GM12864 (cell line): ENCODE measurements around the gene TBC1D1.

Source experiments
- DNase-seq: peaks from one replicate; pipeline ENCODE4 v3.0.0-alpha.2; 2011; ENCODE audit warnings: low read depth
- H3K4me3 ChIP-seq: 2 replicates; pipeline ENCODE4 v1.5.1; 2011; ENCODE audit warnings: mild to moderate bottlenecking, low read depth, low read length, control low read depth
- CTCF ChIP-seq: IDR thresholded peaks from 2 replicates; pipeline ENCODE4 v1.5.1; 2011; ENCODE audit warnings: low read depth, mild to moderate bottlenecking, moderate library complexity, low read length, control low read depth, inconsistent platforms; ENCODE audit errors: missing control alignments

Gene TBC1D1

GRCh38 chr4:38179690-38180377 lies 288.9 kb downstream of the TBC1D1 start:
- peak; percentile 30 for DNase-seq
- TF ChIP-seq CTCF: peak; percentile 90
- H3K4me3 ChIP-seq: no peak overlapping the region

- TF ChIP-seq CTCF: no peak
- H3K4me3 ChIP-seq: no peak overlapping the region
- DNase-seq: no peak
Measured at GRCh38 chr4:38180456-38180855, 289.6 kb downstream of the TBC1D1 start.

GRCh38 chr4:38181286-38181685 lies 290.4 kb downstream of the TBC1D1 start:
- no peak for DNase-seq
- no peak for TF ChIP-seq CTCF
- no peak overlapping the region for H3K4me3 ChIP-seq

- no peak for DNase-seq
- no peak for TF ChIP-seq CTCF
- no peak overlapping the region for H3K4me3 ChIP-seq
Measured at GRCh38 chr4:38182334-38182998, 291.6 kb downstream of the TBC1D1 start.

- peak; percentile 48 for TF ChIP-seq CTCF
- no peak overlapping the region for H3K4me3 ChIP-seq
- no peak for DNase-seq
Measured at GRCh38 chr4:38184404-38184803, 293.5 kb downstream of the TBC1D1 start.

GRCh38 chr4:38185406-38186144 lies 294.7 kb downstream of the TBC1D1 start:
- TF ChIP-seq CTCF: no peak
- DNase-seq: no peak

More at GRCh38 chr4:38185406-38186144, 294.7 kb downstream of the TBC1D1 start:
- H3K4me3 ChIP-seq: no peak overlapping the region
